OCI-LY1 (cell line): ENCODE data around the gene TENM4.

Experiments used
- H2AFZ ChIP-seq: fragments of 200-600 bp; sonication (generic), shearing (Covaris generic); 2 replicates; pipeline ENCODE4 v1.6.0; 2014; ENCODE audit warnings: antibody characterized with exemption, mild to moderate bottlenecking, low read length
- H3F3A ChIP-seq: fragments of 200-600 bp; sonication (generic), shearing (Covaris generic); 2 replicates; pipeline ENCODE4 v1.6.0; 2014; ENCODE audit warnings: mild to moderate bottlenecking, antibody characterized with exemption, low read length, moderate library complexity; ENCODE audit not compliant: insufficient read depth
- H3K27ac ChIP-seq: fragments of 200-600 bp; sonication (generic); 2 replicates; pipeline ENCODE4 v1.5.1; 2014; ENCODE audit warnings: low read length, mixed run types, mild to moderate bottlenecking, low read depth; ENCODE audit not compliant: poor library complexity, severe bottlenecking
- H3K27me3 ChIP-seq: fragments of 200-600 bp; sonication (generic); 2 replicates; pipeline ENCODE4 v1.6.0; 2014; ENCODE audit warnings: antibody characterized with exemption, mild to moderate bottlenecking, low read length, moderate library complexity; ENCODE audit not compliant: insufficient read depth
- H3K36me3 ChIP-seq: fragments of 200-600 bp; sonication (generic); 2 replicates; pipeline ENCODE4 v1.6.1; 2014; ENCODE audit warnings: mild to moderate bottlenecking, antibody characterized with exemption, low read length, moderate library complexity, mixed read lengths; ENCODE audit not compliant: insufficient read depth
- H3K4me1 ChIP-seq: fragments of 200-600 bp; sonication (generic); 2 replicates; pipeline ENCODE4 v1.5.1; 2014; ENCODE audit warnings: mild to moderate bottlenecking, low read length, moderate library complexity; ENCODE audit not compliant: insufficient read depth, severe bottlenecking
- H3K4me2 ChIP-seq: fragments of 200-600 bp; sonication (generic), shearing (Covaris generic); 2 replicates; pipeline ENCODE4 v1.6.1; 2014; ENCODE audit warnings: low read length
- H3K4me3 ChIP-seq: fragments of 200-600 bp; sonication (generic); 2 replicates; pipeline ENCODE4 v1.5.1; 2014; ENCODE audit warnings: low read length, low read depth, mild to moderate bottlenecking, mixed read lengths; ENCODE audit not compliant: poor library complexity, severe bottlenecking
- H3K79me2 ChIP-seq: fragments of 200-600 bp; shearing (Covaris generic); 2 replicates; pipeline ENCODE4 v1.6.1; 2016; ENCODE audit warnings: mixed run types, low read length, mixed read lengths; ENCODE audit not compliant: insufficient read depth
- H3K9ac ChIP-seq: fragments of 200-600 bp; sonication (generic), shearing (Covaris generic); 2 replicates; pipeline ENCODE4 v1.6.1; 2014; ENCODE audit warnings: mild to moderate bottlenecking, low read length, mixed read lengths
- H3K9me2 ChIP-seq: fragments of 200-600 bp; sonication (generic), shearing (Covaris generic); 2 replicates; pipeline ENCODE4 v1.6.1; 2014; ENCODE audit warnings: low read depth, mild to moderate bottlenecking, low read length, mixed read lengths
- H3K9me3 ChIP-seq: fragments of 200-600 bp; shearing (Covaris generic); 2 replicates; pipeline ENCODE4 v1.6.1; 2014; ENCODE audit warnings: low read length, mixed read lengths
- H4K20me1 ChIP-seq: fragments of 200-600 bp; sonication (generic), shearing (Covaris generic); 2 replicates; pipeline ENCODE4 v1.6.0; 2016; ENCODE audit warnings: mild to moderate bottlenecking, low read length; ENCODE audit not compliant: insufficient read depth
- EZH2 ChIP-seq: fragments of 200-600 bp; sonication (generic), shearing (Covaris generic); IDR thresholded peaks from 2 replicates; pipeline ENCODE4 v1.8.0; 2017; ENCODE audit warnings: borderline replicate concordance, mixed run types, mild to moderate bottlenecking, antibody characterized with exemption, low read length, moderate library complexity, mixed read lengths
- TF ChIP-seq, protein P1 (sequence below): fragments of 200-600 bp; sonication (generic), shearing (Covaris generic); IDR thresholded peaks from 2 replicates; pipeline ENCODE4 v1.5.1; 2017; ENCODE audit warnings: mild to moderate bottlenecking, antibody characterized with exemption, low read length, moderate library complexity, mixed read lengths

Gene TENM4

DNA sequence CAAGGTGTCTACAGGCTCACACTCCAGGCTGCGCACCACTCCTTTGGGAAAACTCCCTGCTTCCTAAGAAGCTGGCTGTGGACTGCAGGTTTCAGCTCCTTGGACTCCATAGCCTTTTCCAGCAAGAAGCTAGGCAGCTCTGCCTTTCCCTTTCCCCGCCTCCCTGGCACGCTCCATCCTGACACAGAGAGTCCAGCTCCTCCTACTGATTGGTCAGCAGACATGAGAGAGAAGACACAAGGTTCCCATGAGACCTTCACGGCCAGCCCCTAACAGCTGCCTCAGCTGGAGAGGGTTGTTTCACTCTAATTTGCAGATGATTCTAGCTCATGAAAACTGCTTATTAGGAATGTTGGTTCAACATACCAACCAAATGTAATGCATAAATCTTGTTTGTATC lies 27.6 kb downstream of the TENM4 start:
- no peak overlapping the region for H3K27ac ChIP-seq
- H3K79me2 ChIP-seq: no peaks in the 10 kb centered on the region

DNA sequence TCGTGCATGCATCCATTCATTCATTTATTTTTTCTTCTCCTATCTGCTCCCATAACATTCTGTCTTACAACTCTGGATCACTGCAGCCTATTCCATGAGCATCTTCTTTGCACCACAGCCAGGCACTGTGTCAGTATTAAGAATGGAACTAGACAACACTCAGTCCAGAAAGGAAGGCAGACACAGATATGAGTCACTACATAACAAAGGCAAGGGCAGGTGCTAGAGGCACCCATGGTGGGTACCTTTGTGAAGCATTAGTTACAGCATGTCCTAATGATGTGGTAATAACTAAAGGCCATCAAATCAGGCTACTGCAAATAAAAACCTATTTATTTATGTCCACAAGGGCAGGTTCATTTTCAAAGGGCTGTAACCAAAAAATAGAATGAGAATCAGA lies 28.1 kb downstream of the TENM4 start:
- Histone ChIP-seq H3K4me1 (no peaks in the 10 kb centered on the region), H3K27ac (no peak overlapping the region), H3K36me3 (no peaks in the 10 kb centered on the region), H2AFZ (no peak overlapping the region), H3K4me2 (no peak overlapping the region), H3K9me3 (no peaks in the 10 kb centered on the region; the same call in 1 of the 2 replicates), H3K4me3 (no peak overlapping the region), H3K27me3 (no peaks in the 10 kb centered on the region), H3K9ac (no peak overlapping the region), H3K79me2 (no peaks in the 10 kb centered on the region), H3F3A (no peaks in the 10 kb centered on the region), H3K9me2 (no peaks in the 10 kb centered on the region), H4K20me1 (no peaks in the 10 kb centered on the region)
- TF ChIP-seq EZH2: no peak
- TF ChIP-seq, protein P1, sequence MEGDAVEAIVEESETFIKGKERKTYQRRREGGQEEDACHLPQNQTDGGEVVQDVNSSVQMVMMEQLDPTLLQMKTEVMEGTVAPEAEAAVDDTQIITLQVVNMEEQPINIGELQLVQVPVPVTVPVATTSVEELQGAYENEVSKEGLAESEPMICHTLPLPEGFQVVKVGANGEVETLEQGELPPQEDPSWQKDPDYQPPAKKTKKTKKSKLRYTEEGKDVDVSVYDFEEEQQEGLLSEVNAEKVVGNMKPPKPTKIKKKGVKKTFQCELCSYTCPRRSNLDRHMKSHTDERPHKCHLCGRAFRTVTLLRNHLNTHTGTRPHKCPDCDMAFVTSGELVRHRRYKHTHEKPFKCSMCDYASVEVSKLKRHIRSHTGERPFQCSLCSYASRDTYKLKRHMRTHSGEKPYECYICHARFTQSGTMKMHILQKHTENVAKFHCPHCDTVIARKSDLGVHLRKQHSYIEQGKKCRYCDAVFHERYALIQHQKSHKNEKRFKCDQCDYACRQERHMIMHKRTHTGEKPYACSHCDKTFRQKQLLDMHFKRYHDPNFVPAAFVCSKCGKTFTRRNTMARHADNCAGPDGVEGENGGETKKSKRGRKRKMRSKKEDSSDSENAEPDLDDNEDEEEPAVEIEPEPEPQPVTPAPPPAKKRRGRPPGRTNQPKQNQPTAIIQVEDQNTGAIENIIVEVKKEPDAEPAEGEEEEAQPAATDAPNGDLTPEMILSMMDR: no peak

More for the DNA sequence above, 27.6 kb downstream of the TENM4 start:
- H3K4me2 ChIP-seq: no peak overlapping the region
- H3K36me3 ChIP-seq: no peaks in the 10 kb centered on the region
- no peaks in the 10 kb centered on the region for H4K20me1 ChIP-seq
- H3K9ac ChIP-seq: no peak overlapping the region
- TF ChIP-seq EZH2: no peak
- TF ChIP-seq, protein P1: no peak
- no peaks in the 10 kb centered on the region; the same call in 1 of the 2 replicates for H3K9me3 ChIP-seq
- no peaks in the 10 kb centered on the region for H3K27me3 ChIP-seq
- no peaks in the 10 kb centered on the region for H3K4me1 ChIP-seq
- no peak overlapping the region for H2AFZ ChIP-seq
- no peaks in the 10 kb centered on the region for H3K9me2 ChIP-seq
- H3K4me3 ChIP-seq: no peak overlapping the region
- no peaks in the 10 kb centered on the region for H3F3A ChIP-seq

DNA sequence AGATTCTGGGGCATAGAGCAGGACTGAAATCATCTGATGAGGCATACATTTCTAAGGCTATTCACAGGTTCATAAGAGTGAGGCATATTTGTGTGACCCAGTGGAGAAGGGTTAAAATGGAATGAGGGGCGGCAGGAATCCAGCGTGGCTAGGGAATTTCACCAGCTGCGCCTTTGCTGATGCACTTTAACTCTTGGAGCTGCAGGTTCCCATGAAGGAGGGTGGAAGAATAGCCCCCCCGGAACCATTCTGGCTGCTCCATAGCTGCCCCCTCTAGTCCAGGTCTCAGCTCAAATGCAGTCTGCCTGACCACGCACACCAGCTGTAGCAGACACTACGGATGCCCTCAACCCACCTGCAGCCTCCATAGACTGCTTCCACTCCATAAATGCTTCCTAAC lies 31.5 kb downstream of the TENM4 start:
- H3F3A ChIP-seq: no peaks in the 10 kb centered on the region
- no peaks in the 10 kb centered on the region for H3K9me2 ChIP-seq
- no peaks in the 10 kb centered on the region for H3K4me1 ChIP-seq
- no peaks in the 10 kb centered on the region for H3K9me3 ChIP-seq
- H4K20me1 ChIP-seq: no peaks in the 10 kb centered on the region
- no peak overlapping the region for H3K9ac ChIP-seq
- no peaks in the 10 kb centered on the region for H3K79me2 ChIP-seq
- H3K27ac ChIP-seq: no peak overlapping the region
- no peaks in the 10 kb centered on the region for H3K27me3 ChIP-seq
- H3K4me2 ChIP-seq: no peak overlapping the region
- no peak overlapping the region for H3K4me3 ChIP-seq
- H2AFZ ChIP-seq: no peak overlapping the region
- no peak for TF ChIP-seq EZH2
- TF ChIP-seq, protein P1: no peak
- H3K36me3 ChIP-seq: no peaks in the 10 kb centered on the region
